OCI-LY3 (cell line): ENCODE data around the gene CAPS2.

Experiments used
- CTCF ChIP-seq: fragments of 200-600, 300-600 bp; sonication (generic); IDR thresholded peaks from 2 replicates; pipeline ENCODE4 v1.5.1; 2014; ENCODE audit warnings: antibody characterized with exemption, low read length, low read depth
- EZH2phosphoT487 ChIP-seq: fragments of 200-600 bp; shearing (Covaris generic); IDR thresholded peaks from 2 replicates; pipeline ENCODE4 v1.6.1; 2018; ENCODE audit warnings: antibody characterized with exemption, mixed run types, low read depth

DNA sequence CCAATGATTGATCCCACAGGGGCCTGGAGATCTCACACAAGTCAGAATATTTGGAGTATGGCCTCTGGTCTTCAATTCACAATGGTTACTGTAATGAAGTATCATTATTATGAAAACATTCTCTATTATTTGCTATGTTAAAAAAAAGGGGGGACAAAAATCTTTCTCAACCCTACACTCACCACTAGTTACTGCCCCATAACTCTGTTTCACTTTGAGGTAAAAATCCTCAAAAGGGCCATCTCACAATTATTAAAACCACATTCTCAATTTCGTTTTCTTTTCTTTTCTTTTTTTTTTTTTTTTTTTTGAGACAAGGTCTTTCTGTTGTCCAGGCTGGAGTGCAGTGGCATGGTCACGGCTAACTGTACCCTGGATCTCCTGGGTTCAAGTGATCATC, 60.9 kb downstream of the CAPS2 start:
- TF ChIP-seq CTCF (no peak), EZH2phosphoT487 (no peak)
